Left lung (tissue), 10 donors: ENCODE data around the gene MYO5A. TPM values are rescaled to one million over a fixed set of nuclear protein-coding genes. Genes with fewer than 3 reads are reported as not detected.

Experiments used
- ATAC-seq: fragments of 200-7000 bp; cut with Tn5 transposase; one replicate; pipeline ENCODE4 v1.9.1; 2020; ENCODE audit warnings: moderate library complexity
- DNase-seq, 4 donors: peaks; one replicate each; pipeline ENCODE4 v3.0.0-alpha.2; 2013 to 2020
- H3K27ac ChIP-seq, 2 donors: fragments of 200-600 bp; sonication (generic) in 1 of 2; one replicate each; pipeline versions ENCODE4 v1.5.0 to v1.8.0; 2020 to 2021
- H3K27me3 ChIP-seq, 2 donors: fragments of 200-600 bp; sonication (generic) in 1 of 2; one replicate each; pipeline versions ENCODE4 v1.5.0 to v1.8.0; 2020 to 2021
- H3K36me3 ChIP-seq, 2 donors: fragments of 200-600 bp; sonication (generic) in 1 of 2; one replicate each; pipeline versions ENCODE4 v1.5.0 to v1.8.0; 2020 to 2021
- H3K4me1 ChIP-seq, 2 donors: fragments of 200-600 bp; one replicate each; pipeline ENCODE4 v1.8.0; 2021
- H3K4me3 ChIP-seq, 2 donors: fragments of 200-600 bp; sonication (generic) in 1 of 2; one replicate each; pipeline versions ENCODE4 v1.5.0 to v1.8.0; 2020 to 2021; ENCODE audit warnings: mild to moderate bottlenecking in 1 of 2
- H3K9me3 ChIP-seq, 2 donors: fragments of 200-600 bp; sonication (generic) in 1 of 2; one replicate each; pipeline versions ENCODE4 v1.5.0 to v1.8.0; 2020 to 2021
- CTCF ChIP-seq, 2 donors: fragments of 200-600 bp; sonication (generic) in 1 of 2; IDR thresholded peaks; one replicate each; pipeline versions ENCODE4 v1.5.0 to v1.8.0; 2021; ENCODE audit warnings: antibody characterized with exemption in 2 of 2
- intact Hi-C, 2 donors: fragments of 100-400 bp; cut with DNase I; formaldehyde crosslinking; loops; one replicate each; pipeline versions ENCODE4 v1.11.2 to v1.14.2; 2022
- polyA plus RNA-seq, 6 donors: library from polyadenylated mRNA; unstranded; fragments of 120-200 nt; gene quantifications; one replicate each; pipeline ENCODE4 v1.2.1, GENCODE V29; 2013; ENCODE audit not compliant: insufficient read length in 6 of 6
- total RNA-seq, 2 donors: library from RNA; stranded (reverse); fragmentation: NEBNext Ultra II Directional; extraction: Animal tissue kit (Norgen Biotek cat#: 25700); gene quantifications; one replicate each; pipeline ENCODE4 v1.2.1, GENCODE V29; 2021
- donor health status: DM: no; HTN: yes; CAD: no.
- donor health status: DM: no; HTN: no; CAD: no.

MYO5A gene
- total and polyA plus RNA-seq, 8 donors = 21.8 to 46.3 (median 34.3) TPM

GRCh38 chr15:52523192-52523591 lies 5.5 kb downstream of the MYO5A start:
- no peak for DNase-seq
- peak; percentile 59 for ATAC-seq
- Histone ChIP-seq H3K36me3 (no peaks in the 10 kb centered on the region), H3K27ac (peak overlapping the region in 1 of 2 donors; percentile 39), H3K27me3 (peaks cover 0 to 1% of the 10 kb centered on the region in 2 donors), H3K4me1 (peaks cover 4 to 54% of the 10 kb centered on the region in 2 donors), H3K9me3 (no peaks in the 10 kb centered on the region), H3K4me3 (no peak overlapping the region)
- no peak for TF ChIP-seq CTCF (IDR thresholded peaks at IDR 0.05)
- intact Hi-C loops = no loop called here

GRCh38 chr15:52521682-52522081 lies 7.0 kb downstream of the MYO5A start:
- Histone ChIP-seq H3K4me3 (no peak overlapping the region), H3K27me3 (no peaks in the 10 kb centered on the region), H3K4me1 (peaks cover 4 to 48% of the 10 kb centered on the region in 2 donors), H3K9me3 (no peaks in the 10 kb centered on the region), H3K36me3 (no peaks in the 10 kb centered on the region), H3K27ac (no peak overlapping the region)
- ATAC-seq (no peak), DNase-seq (no peak)
- intact Hi-C loops = no loop called here
- TF ChIP-seq CTCF (IDR thresholded peaks at IDR 0.05) = no peak

- H3K9me3 ChIP-seq = no peaks in the 10 kb centered on the region
- no peak for DNase-seq
- peaks cover 4 to 48% of the 10 kb centered on the region in 2 donors for H3K4me1 ChIP-seq
- no peak overlapping the region for H3K27ac ChIP-seq
- no peaks in the 10 kb centered on the region for H3K36me3 ChIP-seq
- no peak for ATAC-seq
- intact Hi-C loops = no loop called here
- TF ChIP-seq CTCF (IDR thresholded peaks at IDR 0.05) = no peak
- H3K27me3 ChIP-seq = no peaks in the 10 kb centered on the region
- no peak overlapping the region for H3K4me3 ChIP-seq
Measured at GRCh38 chr15:52520421-52520820, 8.3 kb downstream of the MYO5A start.

- Histone ChIP-seq H3K27ac (peak overlapping the region in 1 of 2 donors; percentile 49), H3K9me3 (no peaks in the 10 kb centered on the region), H3K36me3 (no peaks in the 10 kb centered on the region), H3K27me3 (no peaks in the 10 kb centered on the region), H3K4me3 (no peak overlapping the region), H3K4me1 (peaks cover 4 to 38% of the 10 kb centered on the region in 2 donors)
- no peak for TF ChIP-seq CTCF (IDR thresholded peaks at IDR 0.05)
- ATAC-seq = no peak
- DNase-seq = no peak
- intact Hi-C loops = no loop called here
Measured at GRCh38 chr15:52518487-52519371, 10.0 kb downstream of the MYO5A start.

- H3K4me1 ChIP-seq = peaks cover 0 to 25% of the 10 kb centered on the region in 2 donors
- intact Hi-C loops = no loop called here
- ATAC-seq (no peak), DNase-seq (no peak)
- H3K36me3 ChIP-seq = no peaks in the 10 kb centered on the region
- TF ChIP-seq CTCF (IDR thresholded peaks at IDR 0.05) = no peak
- no peaks in the 10 kb centered on the region for H3K27me3 ChIP-seq
- no peak overlapping the region for H3K27ac ChIP-seq
- H3K9me3 ChIP-seq = no peaks in the 10 kb centered on the region
- H3K4me3 ChIP-seq = no peak overlapping the region
Measured at GRCh38 chr15:52517014-52517413, 11.7 kb downstream of the MYO5A start.
